ENCODE results near the gene RASSF3. TPM values are rescaled to one million over a fixed set of nuclear protein-coding genes. Genes with fewer than 3 reads are reported as not detected.
A peak's percentile ranks its signal among the peaks of the same experiment; 100 is the strongest.

RASSF3 gene
- total RNA-seq, 4 donors from 2014 or later, result 9.1 to 16.1 (median 11.2) TPM

- Histone ChIP-seq H3K9me3 (no peaks in the 10 kb centered on the region), H3K27me3 (no peaks in the 10 kb centered on the region), H3K36me3 (no peaks in the 10 kb centered on the region), H3K4me3 (no peak overlapping the region), H3K27ac (no peak overlapping the region), H3K4me1 (no peaks in the 10 kb centered on the region)
- no peak for TF ChIP-seq CTCF (IDR thresholded peaks at IDR 0.05)
- TF ChIP-seq POLR2AphosphoS5 (IDR thresholded peaks at IDR 0.05), result no peak
- TF ChIP-seq EP300 (IDR thresholded peaks at IDR 0.05), result no peak
- no peak for TF ChIP-seq POLR2A (IDR thresholded peaks at IDR 0.05)
- WGBS, result 78% methylated on average over 4 of the region's 4 CpGs
- DNase-seq (ENCODE audit: low spot score in 2 of 2), result no peak
These were observed 11.5 kb upstream of the RASSF3 start for GRCh38 chr12:64598831-64599230.

GRCh38 chr12:64600164-64600561 lies 10.1 kb upstream of the RASSF3 start:
- Histone ChIP-seq H3K4me1 (no peaks in the 10 kb centered on the region), H3K9me3 (no peaks in the 10 kb centered on the region), H3K36me3 (no peaks in the 10 kb centered on the region), H3K27ac (no peak overlapping the region), H3K27me3 (no peaks in the 10 kb centered on the region), H3K4me3 (no peak overlapping the region)
- 79% methylated on average over 2 of the region's 2 CpGs for WGBS
- DNase-seq (ENCODE audit: low spot score in 2 of 2), result no peak
- TF ChIP-seq POLR2AphosphoS5 (IDR thresholded peaks at IDR 0.05) (no peak), EP300 (IDR thresholded peaks at IDR 0.05) (no peak), POLR2A (IDR thresholded peaks at IDR 0.05) (no peak), CTCF (IDR thresholded peaks at IDR 0.05) (no peak)

GRCh38 chr12:64603183-64603841 lies 7.0 kb upstream of the RASSF3 start:
- no peaks in the 10 kb centered on the region for H3K27me3 ChIP-seq
- no peak for TF ChIP-seq POLR2AphosphoS5 (IDR thresholded peaks at IDR 0.05)
- no peak overlapping the region for H3K27ac ChIP-seq
- H3K4me1 ChIP-seq, result no peaks in the 10 kb centered on the region
- H3K36me3 ChIP-seq, result no peaks in the 10 kb centered on the region
- no peak for DNase-seq (ENCODE audit: low spot score in 2 of 2)
- 74% methylated on average over 4 of the region's 4 CpGs for WGBS
- H3K9me3 ChIP-seq, result no peaks in the 10 kb centered on the region
- H3K4me3 ChIP-seq, result no peak overlapping the region

- H3K9me3 ChIP-seq, result no peaks in the 10 kb centered on the region
- peak overlapping the region; percentile 89 for H3K27ac ChIP-seq
- no peak for DNase-seq (ENCODE audit: low spot score in 2 of 2)
- 10% methylated on average over 16 of the region's 16 CpGs for WGBS
- peak overlapping the region; percentile 87 for H3K4me3 ChIP-seq
- H3K4me1 ChIP-seq, result peaks cover 26% of the 10 kb centered on the region
- no peaks in the 10 kb centered on the region for H3K27me3 ChIP-seq
- no peaks in the 10 kb centered on the region for H3K36me3 ChIP-seq
- TF ChIP-seq POLR2AphosphoS5 (IDR thresholded peaks at IDR 0.05) (no peak), POLR2A (IDR thresholded peaks at IDR 0.05) (no peak), EP300 (IDR thresholded peaks at IDR 0.05) (no peak), CTCF (IDR thresholded peaks at IDR 0.05) (no peak)
These were observed 1.3 kb upstream of the RASSF3 start for GRCh38 chr12:64608901-64609535.

- Histone ChIP-seq H3K27me3 (no peaks in the 10 kb centered on the region), H3K4me1 (peaks cover 26% of the 10 kb centered on the region), H3K9me3 (no peaks in the 10 kb centered on the region), H3K27ac (peak overlapping the region; percentile 89), H3K4me3 (peak overlapping the region; percentile 87), H3K36me3 (no peaks in the 10 kb centered on the region)
- TF ChIP-seq CTCF (IDR thresholded peaks at IDR 0.05), result no peak
- no peak for TF ChIP-seq EP300 (IDR thresholded peaks at IDR 0.05)
- no peak for TF ChIP-seq POLR2A (IDR thresholded peaks at IDR 0.05)
- TF ChIP-seq POLR2AphosphoS5 (IDR thresholded peaks at IDR 0.05), result no peak
- DNase-seq (ENCODE audit: low spot score in 2 of 2), result no peak
- 0% methylated on average over 15 of the region's 15 CpGs for WGBS
These were observed 688 bp upstream of the RASSF3 start for GRCh38 chr12:64609536-64610078.
